Ovary (tissue), 3 donors: ENCODE measurements around the gene SH3BGR.

Experiments used
- CTCF ChIP-seq, 3 donors: fragments of 450-650 bp in 2 of 3; fragments of 200-600 bp in 1 of 3; IDR thresholded peaks; one replicate each; pipeline versions ENCODE4 v1.5.1 to v1.8.0; 2016 to 2022; ENCODE audit warnings: antibody characterized with exemption in 3 of 3, mild to moderate bottlenecking in 1 of 3
- POLR2A ChIP-seq: fragments of 450-650 bp; IDR thresholded peaks from one replicate; pipeline ENCODE4 v1.6.1; 2017; ENCODE audit warnings: antibody characterized with exemption, mild to moderate bottlenecking, moderate library complexity
- donor health status: DM: no; HTN: no; CAD: no.

- TF ChIP-seq CTCF (IDR thresholded peaks at IDR 0.05) (no peak), POLR2A (no peak)
Measured at GRCh38 chr21:39503123-39503762, 51.5 kb downstream of the SH3BGR start.
